Epidermal melanocyte (primary cell): ENCODE results near the gene SNRK.

Experiments used
- DNase-seq: peaks from one replicate; pipeline ENCODE4 v3.0.0; 2011; ENCODE audit warnings: low spot score; ENCODE audit not compliant: insufficient read length

The SNRK gene

GRCh38 chr3:43370293-43370980 is 84.1 kb downstream of the SNRK start:
- no peak for DNase-seq

GRCh38 chr3:43371494-43371893 is 85.2 kb downstream of the SNRK start:
- DNase-seq = no peak

- DNase-seq = no peak
These were observed 85.8 kb downstream of the SNRK start for GRCh38 chr3:43372007-43372740.

GRCh38 chr3:43372809-43373559 is 86.6 kb downstream of the SNRK start:
- DNase-seq = no peak

- no peak for DNase-seq
These were observed 87.2 kb downstream of the SNRK start for GRCh38 chr3:43373560-43373928.

GRCh38 chr3:43378066-43378935 is 92.0 kb downstream of the SNRK start:
- DNase-seq = no peak

GRCh38 chr3:43379343-43379742 is 93.0 kb downstream of the SNRK start:
- no peak for DNase-seq

GRCh38 chr3:43388175-43388574 is 101.8 kb downstream of the SNRK start:
- DNase-seq = no peak

- no peak for DNase-seq
These were observed 102.6 kb downstream of the SNRK start for GRCh38 chr3:43388915-43389314.

- DNase-seq = no peak
These were observed 103.3 kb downstream of the SNRK start for GRCh38 chr3:43389388-43390254.

- DNase-seq = no peak
These were observed 103.9 kb downstream of the SNRK start for GRCh38 chr3:43390255-43390588.

- no peak for DNase-seq
These were observed 105.3 kb downstream of the SNRK start for GRCh38 chr3:43391621-43392020.

- DNase-seq = no peak
These were observed 107.8 kb downstream of the SNRK start for GRCh38 chr3:43394041-43394554.

GRCh38 chr3:43399034-43399433 is 112.7 kb downstream of the SNRK start:
- no peak for DNase-seq

- DNase-seq = no peak
These were observed 113.8 kb downstream of the SNRK start for GRCh38 chr3:43400167-43400566.
